H1 (cell line): ENCODE data around the gene ACSM3.

Source experiments
- CBX5 ChIP-seq: fragments of 300-800, 300-1000 bp; sonication (generic); IDR thresholded peaks from 2 replicates; pipeline ENCODE4 v1.7.1; 2016; ENCODE audit warnings: antibody characterized with exemption, low read length, low read depth
- EP300 ChIP-seq, 2 experiments: IDR thresholded peaks; 1 replicate in 1 of 2; 2 replicates in 1 of 2; pipeline ENCODE4 v1.6.1; 2011 to 2012; ENCODE audit warnings: low read depth in 2 of 2, low read length in 2 of 2, mild to moderate bottlenecking in 2 of 2, borderline replicate concordance in 1 of 2, inconsistent platforms in 1 of 2, moderate library complexity in 1 of 2
- POLR2A ChIP-seq, 2 experiments: IDR thresholded peaks; 1 replicate in 1 of 2; 2 replicates in 1 of 2; pipeline ENCODE4 v1.6.1; 2011; ENCODE audit warnings: low read depth in 2 of 2, low read length in 2 of 2, mild to moderate bottlenecking in 2 of 2; ENCODE audit errors: control extremely low read depth in 1 of 2
- TF ChIP-seq, protein P1 (sequence below), 3 experiments: IDR thresholded peaks; 1 replicate in 2 of 3; 2 replicates in 1 of 3; pipeline versions ENCODE4 v1.5.1 to v1.6.1; 2011; ENCODE audit warnings: low read length in 3 of 3, mild to moderate bottlenecking in 3 of 3, inconsistent platforms in 2 of 3, low read depth in 1 of 3, moderate library complexity in 1 of 3; ENCODE audit not compliant: insufficient read depth in 1 of 3; ENCODE audit errors: control extremely low read depth in 1 of 3

- no peak for TF ChIP-seq CBX5
- no peak for TF ChIP-seq EP300 (IDR thresholded peaks at IDR 0.05; ENCODE audit: borderline replicate concordance in 1 of 2, low read depth in 2 of 2, low read length in 2 of 2)
- no peak for TF ChIP-seq POLR2A (IDR thresholded peaks at IDR 0.05; ENCODE audit: control extremely low read depth in 1 of 2, low read depth in 2 of 2, low read length in 2 of 2)
- TF ChIP-seq, protein P1, sequence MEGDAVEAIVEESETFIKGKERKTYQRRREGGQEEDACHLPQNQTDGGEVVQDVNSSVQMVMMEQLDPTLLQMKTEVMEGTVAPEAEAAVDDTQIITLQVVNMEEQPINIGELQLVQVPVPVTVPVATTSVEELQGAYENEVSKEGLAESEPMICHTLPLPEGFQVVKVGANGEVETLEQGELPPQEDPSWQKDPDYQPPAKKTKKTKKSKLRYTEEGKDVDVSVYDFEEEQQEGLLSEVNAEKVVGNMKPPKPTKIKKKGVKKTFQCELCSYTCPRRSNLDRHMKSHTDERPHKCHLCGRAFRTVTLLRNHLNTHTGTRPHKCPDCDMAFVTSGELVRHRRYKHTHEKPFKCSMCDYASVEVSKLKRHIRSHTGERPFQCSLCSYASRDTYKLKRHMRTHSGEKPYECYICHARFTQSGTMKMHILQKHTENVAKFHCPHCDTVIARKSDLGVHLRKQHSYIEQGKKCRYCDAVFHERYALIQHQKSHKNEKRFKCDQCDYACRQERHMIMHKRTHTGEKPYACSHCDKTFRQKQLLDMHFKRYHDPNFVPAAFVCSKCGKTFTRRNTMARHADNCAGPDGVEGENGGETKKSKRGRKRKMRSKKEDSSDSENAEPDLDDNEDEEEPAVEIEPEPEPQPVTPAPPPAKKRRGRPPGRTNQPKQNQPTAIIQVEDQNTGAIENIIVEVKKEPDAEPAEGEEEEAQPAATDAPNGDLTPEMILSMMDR (IDR thresholded peaks at IDR 0.05; ENCODE audit: control extremely low read depth in 1 of 3, insufficient read depth in 1 of 3, low read depth in 1 of 3, low read length in 3 of 3): no peak
Measured at GRCh38 chr16:20839504-20839903, 75.7 kb downstream of the ACSM3 start.
